ENCODE results near the gene C6orf136. TPM values are rescaled to one million over a fixed set of nuclear protein-coding genes. Genes with fewer than 3 reads are reported as not detected.

Gene C6orf136
- polyA plus RNA-seq, 2 of the 4 experiments (the other 2 are of a cell fraction): 7.5 to 11.7 TPM

DNA sequence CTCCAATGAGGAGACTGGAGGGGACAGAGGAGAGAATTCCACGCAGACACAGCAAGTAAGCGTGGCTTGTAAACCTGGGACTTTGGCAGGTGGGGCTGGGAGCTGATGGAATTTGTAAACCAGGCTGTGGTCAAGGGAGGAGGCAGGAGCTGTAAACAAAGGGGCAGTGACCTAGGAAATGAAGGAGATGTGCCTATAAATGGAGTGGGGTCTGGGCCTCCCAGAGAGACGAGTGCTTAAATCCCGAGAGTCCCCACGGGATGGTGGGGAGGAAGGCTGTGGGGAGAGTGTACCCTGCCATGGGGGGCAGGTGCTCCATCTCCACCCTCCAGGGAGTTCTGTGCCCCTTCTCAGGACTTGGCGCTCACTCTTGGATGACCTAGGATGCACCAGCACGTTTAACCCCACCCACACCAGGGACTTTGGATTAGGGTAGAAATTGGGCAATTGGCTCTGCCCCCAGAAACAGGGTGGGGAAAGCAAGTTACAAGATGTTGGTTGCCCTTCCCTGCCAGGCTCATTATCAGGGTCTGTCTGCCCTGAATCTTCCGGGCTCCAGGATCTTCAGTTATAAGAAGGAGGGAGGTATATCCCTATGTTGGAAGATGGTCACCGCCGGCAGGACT, 29.8 kb downstream of the C6orf136 start:
- TF ChIP-seq, protein P1, sequence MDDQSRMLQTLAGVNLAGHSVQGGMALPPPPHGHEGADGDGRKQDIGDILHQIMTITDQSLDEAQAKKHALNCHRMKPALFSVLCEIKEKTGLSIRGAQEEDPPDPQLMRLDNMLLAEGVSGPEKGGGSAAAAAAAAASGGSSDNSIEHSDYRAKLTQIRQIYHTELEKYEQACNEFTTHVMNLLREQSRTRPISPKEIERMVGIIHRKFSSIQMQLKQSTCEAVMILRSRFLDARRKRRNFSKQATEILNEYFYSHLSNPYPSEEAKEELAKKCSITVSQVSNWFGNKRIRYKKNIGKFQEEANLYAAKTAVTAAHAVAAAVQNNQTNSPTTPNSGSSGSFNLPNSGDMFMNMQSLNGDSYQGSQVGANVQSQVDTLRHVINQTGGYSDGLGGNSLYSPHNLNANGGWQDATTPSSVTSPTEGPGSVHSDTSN (IDR thresholded peaks at IDR 0.05): no peak
- TF ChIP-seq, protein P2, sequence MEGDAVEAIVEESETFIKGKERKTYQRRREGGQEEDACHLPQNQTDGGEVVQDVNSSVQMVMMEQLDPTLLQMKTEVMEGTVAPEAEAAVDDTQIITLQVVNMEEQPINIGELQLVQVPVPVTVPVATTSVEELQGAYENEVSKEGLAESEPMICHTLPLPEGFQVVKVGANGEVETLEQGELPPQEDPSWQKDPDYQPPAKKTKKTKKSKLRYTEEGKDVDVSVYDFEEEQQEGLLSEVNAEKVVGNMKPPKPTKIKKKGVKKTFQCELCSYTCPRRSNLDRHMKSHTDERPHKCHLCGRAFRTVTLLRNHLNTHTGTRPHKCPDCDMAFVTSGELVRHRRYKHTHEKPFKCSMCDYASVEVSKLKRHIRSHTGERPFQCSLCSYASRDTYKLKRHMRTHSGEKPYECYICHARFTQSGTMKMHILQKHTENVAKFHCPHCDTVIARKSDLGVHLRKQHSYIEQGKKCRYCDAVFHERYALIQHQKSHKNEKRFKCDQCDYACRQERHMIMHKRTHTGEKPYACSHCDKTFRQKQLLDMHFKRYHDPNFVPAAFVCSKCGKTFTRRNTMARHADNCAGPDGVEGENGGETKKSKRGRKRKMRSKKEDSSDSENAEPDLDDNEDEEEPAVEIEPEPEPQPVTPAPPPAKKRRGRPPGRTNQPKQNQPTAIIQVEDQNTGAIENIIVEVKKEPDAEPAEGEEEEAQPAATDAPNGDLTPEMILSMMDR (IDR thresholded peaks at IDR 0.05): no peak
- TF ChIP-seq SREBF2 (IDR thresholded peaks at IDR 0.05): no peak
- TF ChIP-seq, protein P3, sequence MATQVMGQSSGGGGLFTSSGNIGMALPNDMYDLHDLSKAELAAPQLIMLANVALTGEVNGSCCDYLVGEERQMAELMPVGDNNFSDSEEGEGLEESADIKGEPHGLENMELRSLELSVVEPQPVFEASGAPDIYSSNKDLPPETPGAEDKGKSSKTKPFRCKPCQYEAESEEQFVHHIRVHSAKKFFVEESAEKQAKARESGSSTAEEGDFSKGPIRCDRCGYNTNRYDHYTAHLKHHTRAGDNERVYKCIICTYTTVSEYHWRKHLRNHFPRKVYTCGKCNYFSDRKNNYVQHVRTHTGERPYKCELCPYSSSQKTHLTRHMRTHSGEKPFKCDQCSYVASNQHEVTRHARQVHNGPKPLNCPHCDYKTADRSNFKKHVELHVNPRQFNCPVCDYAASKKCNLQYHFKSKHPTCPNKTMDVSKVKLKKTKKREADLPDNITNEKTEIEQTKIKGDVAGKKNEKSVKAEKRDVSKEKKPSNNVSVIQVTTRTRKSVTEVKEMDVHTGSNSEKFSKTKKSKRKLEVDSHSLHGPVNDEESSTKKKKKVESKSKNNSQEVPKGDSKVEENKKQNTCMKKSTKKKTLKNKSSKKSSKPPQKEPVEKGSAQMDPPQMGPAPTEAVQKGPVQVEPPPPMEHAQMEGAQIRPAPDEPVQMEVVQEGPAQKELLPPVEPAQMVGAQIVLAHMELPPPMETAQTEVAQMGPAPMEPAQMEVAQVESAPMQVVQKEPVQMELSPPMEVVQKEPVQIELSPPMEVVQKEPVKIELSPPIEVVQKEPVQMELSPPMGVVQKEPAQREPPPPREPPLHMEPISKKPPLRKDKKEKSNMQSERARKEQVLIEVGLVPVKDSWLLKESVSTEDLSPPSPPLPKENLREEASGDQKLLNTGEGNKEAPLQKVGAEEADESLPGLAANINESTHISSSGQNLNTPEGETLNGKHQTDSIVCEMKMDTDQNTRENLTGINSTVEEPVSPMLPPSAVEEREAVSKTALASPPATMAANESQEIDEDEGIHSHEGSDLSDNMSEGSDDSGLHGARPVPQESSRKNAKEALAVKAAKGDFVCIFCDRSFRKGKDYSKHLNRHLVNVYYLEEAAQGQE (IDR thresholded peaks at IDR 0.05): no peak
- no peak for TF ChIP-seq CHD4 (IDR thresholded peaks at IDR 0.05; ENCODE audit: borderline replicate concordance)
- TF ChIP-seq KDM5A (IDR thresholded peaks at IDR 0.05): no peak
- TF ChIP-seq ZFP36 (IDR thresholded peaks at IDR 0.05; ENCODE audit: borderline replicate concordance, partially characterized antibody): no peak
- TF ChIP-seq, protein P4, sequence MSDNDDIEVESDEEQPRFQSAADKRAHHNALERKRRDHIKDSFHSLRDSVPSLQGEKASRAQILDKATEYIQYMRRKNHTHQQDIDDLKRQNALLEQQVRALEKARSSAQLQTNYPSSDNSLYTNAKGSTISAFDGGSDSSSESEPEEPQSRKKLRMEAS (IDR thresholded peaks at IDR 0.05): no peak
- no peak for TF ChIP-seq RARB (CRISPR knock-in tag; IDR thresholded peaks at IDR 0.05)
- no peak for TF ChIP-seq KDM1A (IDR thresholded peaks at IDR 0.05; ENCODE audit: low read depth)
- no peak for TF ChIP-seq CBX8 (IDR thresholded peaks at IDR 0.05)
- no peak for TF ChIP-seq FOSB (CRISPR knock-in tag; IDR thresholded peaks at IDR 0.05)
- TF ChIP-seq ZC3H11A (IDR thresholded peaks at IDR 0.05): no peak
- no peak for TF ChIP-seq RFX5 (IDR thresholded peaks at IDR 0.05)
- TF ChIP-seq JUN (IDR thresholded peaks at IDR 0.05): no peak
- no peak for TF ChIP-seq HDAC2 (IDR thresholded peaks at IDR 0.05)
- TF ChIP-seq ESRRA (IDR thresholded peaks at IDR 0.05; ENCODE audit: borderline replicate concordance, low read length): no peak
- CTCF ChIA-PET: interaction anchor here (0.9 to 17.1 kb wide), 3 partner anchors 13 to 403 kb away, joined by 3 to 539 read pairs (median 84); partner anchors contain the start of genes MDC1, NRM and TUBB
- Histone ChIP-seq H3K4me1 (peaks cover 20% of the 10 kb centered on the region), H3K9me3 (no peaks in the 10 kb centered on the region), H3K4me2 (no peak overlapping the region), H3K27ac (no peak overlapping the region), H3K4me3 (no peak overlapping the region)
- ATAC-seq (no peak), DNase-seq (ENCODE audit: low read depth in 1 of 2, low spot score in 1 of 2) (no peak), FAIRE-seq (no peak)
- POLR2A ChIA-PET: interaction anchor here (0.6 kb wide), 1 partner anchor 18 kb away, joined by 4 read pairs; no protein-coding TSS in a partner anchor
- WGBS (ENCODE audit: missing lambda C conversion rate): 86% methylated on average over 8 of the region's 10 CpGs

DNA sequence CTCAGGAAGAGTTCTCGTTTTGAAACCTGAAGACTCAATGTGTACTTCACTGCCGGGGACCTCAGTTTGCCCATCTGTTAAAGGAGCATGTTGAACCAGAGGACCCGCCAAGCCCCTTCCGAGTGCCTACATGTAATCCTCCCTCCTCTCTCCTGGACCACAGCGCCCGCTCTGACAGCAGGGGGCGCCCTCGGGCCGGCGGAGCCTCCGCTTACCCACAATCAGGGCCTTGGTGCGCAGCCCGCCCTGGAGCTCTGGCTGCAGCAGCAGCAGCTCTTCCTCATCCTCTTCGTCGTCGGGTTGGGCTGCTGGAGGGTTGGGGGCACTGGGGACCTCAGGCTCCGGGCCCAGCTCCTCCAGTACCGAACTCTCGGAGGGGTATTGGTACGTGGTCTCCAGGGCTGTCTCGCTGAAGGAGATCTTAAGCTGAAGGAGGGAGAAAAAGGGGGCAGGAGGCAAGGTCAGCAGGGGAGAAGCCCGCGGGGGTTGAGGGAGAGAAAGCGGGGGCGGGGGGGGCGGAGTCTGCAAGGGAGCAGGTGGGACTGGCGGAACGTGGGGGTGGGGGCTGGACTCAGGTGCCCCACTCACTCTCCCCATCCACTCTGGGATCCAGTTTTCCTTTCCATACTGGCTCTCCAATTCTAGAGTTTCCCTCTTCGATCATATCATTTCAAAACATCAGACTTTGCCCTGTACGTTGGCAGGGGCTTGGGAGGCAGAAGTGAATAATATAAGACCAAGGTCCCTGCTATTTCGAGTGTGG, 32.2 kb downstream of the C6orf136 start:
- Histone ChIP-seq H3K4me2 (peak overlapping the region; percentile 67), H3K4me3 (0 out of 3 replicates have a peak overlapping the region, but pooled peaks have one; percentile 19), H3K4me1 (peaks cover 37% of the 10 kb centered on the region), H3K9me3 (no peaks in the 10 kb centered on the region), H3K27ac (peak overlapping the region; percentile 59 to 87)
- POLR2A ChIA-PET: interaction anchor here (1.0 to 1.6 kb wide), 6 partner anchors 38 to 206 kb away, joined by 3 to 12 read pairs (median 5); partner anchors contain the start of genes DDR1, FLOT1, MDC1 and TUBB
- WGBS (ENCODE audit: missing lambda C conversion rate): 10% methylated on average over 12 of the region's 31 CpGs
- DNase-seq (ENCODE audit: low read depth in 1 of 2, low spot score in 1 of 2): peak; percentile 67 to 76
- CTCF ChIA-PET: interaction anchor here (0.6 to 17.1 kb wide), 47 partner anchors 10 to 455 kb away, joined by 3 to 539 read pairs (median 4); partner anchors contain the start of genes ATAT1, FLOT1, MDC1 and NRM
- FAIRE-seq: no peak
- peak; percentile 80 to 88; a peak in 5 of 6 replicates for ATAC-seq
- TF ChIP-seq FOSL2 (IDR thresholded peaks at IDR 0.05) (no peak), FOSL2 (CRISPR knock-in tag; IDR thresholded peaks at IDR 0.05) (no peak), NR3C1 (IDR thresholded peaks at IDR 0.05) (no peak), RAD21 (conservative IDR thresholded peaks at IDR 0.05 in 1 of 2, IDR thresholded peaks at IDR 0.05 in 1 of 2) (peak; percentile 89 to 90), POLR2AphosphoS2 (conservative IDR thresholded peaks at IDR 0.05; ENCODE audit: low read length) (no peak), JUNB (IDR thresholded peaks at IDR 0.05) (no peak), SMC3 (IDR thresholded peaks at IDR 0.05) (peak; percentile 89), CHD2 (IDR thresholded peaks at IDR 0.05; ENCODE audit: low read length, partially characterized antibody) (no peak)
- TF ChIP-seq, protein P2 (IDR thresholded peaks at IDR 0.05): peak; percentile 85
- TF ChIP-seq, protein P5, sequence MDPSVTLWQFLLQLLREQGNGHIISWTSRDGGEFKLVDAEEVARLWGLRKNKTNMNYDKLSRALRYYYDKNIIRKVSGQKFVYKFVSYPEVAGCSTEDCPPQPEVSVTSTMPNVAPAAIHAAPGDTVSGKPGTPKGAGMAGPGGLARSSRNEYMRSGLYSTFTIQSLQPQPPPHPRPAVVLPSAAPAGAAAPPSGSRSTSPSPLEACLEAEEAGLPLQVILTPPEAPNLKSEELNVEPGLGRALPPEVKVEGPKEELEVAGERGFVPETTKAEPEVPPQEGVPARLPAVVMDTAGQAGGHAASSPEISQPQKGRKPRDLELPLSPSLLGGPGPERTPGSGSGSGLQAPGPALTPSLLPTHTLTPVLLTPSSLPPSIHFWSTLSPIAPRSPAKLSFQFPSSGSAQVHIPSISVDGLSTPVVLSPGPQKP (IDR thresholded peaks at IDR 0.05; ENCODE audit: low read depth, low read length): no peak
